ENCODE data around the gene NWD2.
"Not testable (repeated sequence)": the region's sequence is repeated elsewhere in the genome, so short reads cannot be mapped to it uniquely, and the experiment has no call there.

NWD2 gene

DNA sequence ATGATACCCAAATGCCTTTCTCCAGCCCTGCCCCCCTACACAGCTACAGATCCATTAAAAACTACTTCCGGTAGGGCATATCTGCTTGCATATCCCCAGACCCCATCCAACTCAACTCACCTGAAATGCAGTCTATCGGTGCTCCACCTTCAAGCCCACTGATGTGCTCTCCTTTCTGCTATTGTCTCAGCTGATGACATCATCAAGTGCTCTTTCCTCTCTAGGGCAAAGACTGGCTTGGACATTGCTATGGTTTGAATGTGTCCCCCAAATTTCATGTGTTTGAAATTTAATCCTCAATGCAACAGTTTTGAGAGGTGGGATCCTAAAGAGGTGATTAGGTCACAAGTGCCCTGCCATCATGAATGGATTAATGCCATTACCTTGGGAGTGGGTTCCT is 229.3 kb downstream of the NWD2 start:
- DNase-seq, result no peak

DNA sequence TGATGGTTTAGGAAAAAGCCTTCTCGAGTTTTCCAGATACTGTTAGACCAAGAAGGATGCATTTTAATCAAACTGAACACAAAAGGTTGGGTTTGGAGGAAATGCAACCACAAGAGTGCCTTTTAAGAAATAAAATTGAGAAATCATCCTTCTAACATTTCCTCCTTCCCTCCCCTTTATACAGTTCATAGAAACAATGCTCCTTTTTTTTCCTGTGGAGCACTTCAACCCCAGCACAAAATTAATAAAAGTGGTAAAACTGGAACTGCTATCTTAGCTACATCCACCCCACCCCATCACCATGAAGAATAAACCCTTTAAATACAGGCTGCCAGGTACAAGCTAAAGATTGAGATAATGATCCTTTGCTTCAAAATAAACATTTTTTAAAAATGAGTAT is 230.5 kb downstream of the NWD2 start:
- DNase-seq, result peak in 1 of 2 donors; percentile 10

DNA sequence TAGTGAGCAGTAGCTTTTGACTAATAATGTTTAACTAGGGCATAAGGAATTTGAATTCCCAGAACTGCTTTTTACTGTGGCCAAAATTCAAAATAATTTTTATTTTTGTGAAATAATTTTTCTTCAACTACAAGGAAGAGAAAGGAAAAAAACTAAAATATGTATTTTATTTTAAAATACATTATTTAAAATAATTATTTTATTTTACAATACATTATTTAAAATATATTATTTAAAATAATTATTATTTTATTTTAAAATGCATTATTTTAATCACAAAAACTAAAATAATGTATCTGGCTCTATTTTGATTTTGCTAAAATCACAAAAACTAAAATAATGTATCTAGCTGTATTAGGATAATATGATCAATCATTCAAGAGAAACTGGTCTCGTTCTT is 231.2 kb downstream of the NWD2 start:
- DNase-seq, result no peak

DNA sequence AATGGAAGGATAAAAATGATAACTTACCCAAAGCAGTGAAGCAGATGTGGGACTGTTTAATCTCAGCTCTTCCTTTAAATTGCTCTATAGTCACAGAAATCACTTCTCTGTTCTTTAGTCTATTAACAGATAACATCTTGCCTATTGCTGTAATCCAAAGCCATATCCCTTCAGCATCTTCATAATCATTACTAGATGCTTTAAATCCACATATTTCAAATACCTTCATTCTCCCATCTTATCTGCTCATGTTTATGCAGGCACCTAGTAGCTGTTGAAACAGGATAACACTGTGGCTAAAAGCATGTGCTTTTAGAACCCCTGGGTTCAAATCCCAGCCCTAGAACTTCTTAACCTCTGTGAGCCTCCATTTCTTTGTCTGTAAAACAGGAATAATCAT is 231.7 kb downstream of the NWD2 start:
- no peak for DNase-seq

DNA sequence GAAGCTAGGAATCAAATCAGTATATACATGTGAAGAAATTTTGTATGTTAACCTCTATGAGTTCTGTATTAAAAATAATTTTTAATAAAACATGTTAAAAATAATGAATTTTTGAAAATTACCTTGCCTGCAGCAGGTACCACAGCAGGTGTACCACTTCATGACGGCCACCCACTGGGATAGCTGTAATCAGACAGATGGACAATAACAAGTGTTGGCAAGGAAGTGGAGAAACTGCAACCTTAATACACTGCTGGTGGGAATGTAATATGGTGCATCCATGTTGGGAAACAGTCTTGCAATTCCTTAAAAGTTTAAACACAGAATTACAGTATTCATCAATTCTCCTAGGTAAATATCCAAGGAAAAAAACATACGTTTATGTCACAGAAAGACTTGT is 232.1 kb downstream of the NWD2 start:
- no peak for DNase-seq

DNA sequence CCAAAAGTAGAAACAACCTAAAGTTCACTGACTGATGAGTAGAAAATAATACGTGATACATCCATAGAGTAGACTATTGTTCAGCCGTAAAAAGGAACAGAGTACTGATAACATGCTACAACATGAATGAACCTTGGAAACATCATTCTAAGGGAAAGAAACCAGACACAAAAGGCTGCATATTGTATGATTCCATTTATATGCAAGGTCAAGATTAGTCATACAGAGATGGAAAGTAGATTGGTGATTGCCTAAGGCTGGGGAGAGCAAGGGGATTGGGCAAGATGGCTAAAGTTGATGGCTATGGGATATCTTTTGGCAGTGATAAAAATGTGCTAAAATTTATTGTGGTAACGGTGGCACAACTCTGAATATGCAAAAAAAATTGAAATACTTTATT is 232.6 kb downstream of the NWD2 start:
- peak in 1 of 2 donors; percentile 40 for DNase-seq

DNA sequence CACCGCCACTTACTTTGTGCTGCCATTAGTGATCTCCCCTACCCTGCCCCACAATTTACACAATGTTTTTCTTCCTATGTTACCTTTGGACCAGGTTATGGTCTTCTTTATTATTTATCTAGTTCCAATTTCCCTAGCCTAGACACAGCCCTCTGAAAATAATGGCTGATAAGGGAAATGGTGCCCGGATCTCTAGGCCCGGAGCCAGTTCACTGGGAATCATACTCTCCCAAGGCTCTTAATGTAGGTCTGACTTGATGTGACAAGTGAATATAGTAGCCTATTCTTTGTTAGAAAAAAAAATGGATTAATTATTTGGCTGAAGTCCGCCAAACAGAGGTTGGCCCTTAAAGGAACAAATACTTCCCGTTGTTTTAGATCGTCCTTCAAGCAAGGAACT is 233.6 kb downstream of the NWD2 start:
- DNase-seq, result no peak

DNA sequence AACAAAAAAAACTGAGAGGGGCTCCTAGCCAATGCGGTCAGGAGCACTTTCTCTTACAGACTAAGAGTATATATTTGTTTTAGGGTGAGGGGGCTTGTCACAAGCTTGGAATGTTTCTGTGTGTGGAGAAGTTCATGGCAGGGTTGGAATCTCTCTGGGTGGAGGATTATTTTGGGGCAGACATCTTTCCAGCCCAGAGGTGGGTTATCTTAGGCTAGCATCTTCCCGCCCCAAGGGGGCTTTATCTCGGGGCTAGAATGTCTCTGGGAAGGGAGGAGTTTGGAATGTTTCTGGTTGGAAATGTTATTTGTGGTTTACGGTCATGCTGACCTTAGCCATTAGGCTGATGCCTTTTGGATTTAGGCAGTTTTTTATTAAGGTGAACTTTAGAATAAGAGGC is 236.0 kb downstream of the NWD2 start:
- DNase-seq, result no peak

DNA sequence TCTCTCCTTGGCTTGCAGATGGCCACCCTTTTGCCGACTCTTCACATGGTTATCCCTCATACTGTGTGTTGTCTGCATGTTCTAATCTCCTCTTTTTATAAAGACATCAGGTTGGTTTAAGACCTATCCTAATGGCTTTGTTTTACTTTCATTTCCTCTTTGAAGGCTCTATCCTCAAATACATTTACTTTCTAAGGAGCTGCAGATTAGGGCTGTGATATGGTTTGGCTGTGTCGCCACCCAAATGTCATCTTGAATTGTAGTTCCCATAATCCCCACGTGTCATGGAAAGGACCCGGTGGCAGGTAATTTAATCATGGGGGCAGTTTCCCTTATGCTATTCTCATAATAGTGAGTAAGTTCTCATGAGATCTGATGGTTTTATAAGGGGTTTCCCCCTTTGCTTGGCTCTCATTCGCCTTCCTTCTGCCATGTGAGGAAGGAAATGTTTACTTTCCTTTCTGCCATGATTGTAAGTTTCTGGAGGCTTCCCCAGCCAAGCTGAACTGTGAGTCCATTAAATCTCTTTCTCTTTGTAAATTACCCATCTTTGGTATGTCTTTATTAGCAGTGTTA is 237.1 kb downstream of the NWD2 start:
- DNase-seq, result peak; percentile 10 to 27

DNA sequence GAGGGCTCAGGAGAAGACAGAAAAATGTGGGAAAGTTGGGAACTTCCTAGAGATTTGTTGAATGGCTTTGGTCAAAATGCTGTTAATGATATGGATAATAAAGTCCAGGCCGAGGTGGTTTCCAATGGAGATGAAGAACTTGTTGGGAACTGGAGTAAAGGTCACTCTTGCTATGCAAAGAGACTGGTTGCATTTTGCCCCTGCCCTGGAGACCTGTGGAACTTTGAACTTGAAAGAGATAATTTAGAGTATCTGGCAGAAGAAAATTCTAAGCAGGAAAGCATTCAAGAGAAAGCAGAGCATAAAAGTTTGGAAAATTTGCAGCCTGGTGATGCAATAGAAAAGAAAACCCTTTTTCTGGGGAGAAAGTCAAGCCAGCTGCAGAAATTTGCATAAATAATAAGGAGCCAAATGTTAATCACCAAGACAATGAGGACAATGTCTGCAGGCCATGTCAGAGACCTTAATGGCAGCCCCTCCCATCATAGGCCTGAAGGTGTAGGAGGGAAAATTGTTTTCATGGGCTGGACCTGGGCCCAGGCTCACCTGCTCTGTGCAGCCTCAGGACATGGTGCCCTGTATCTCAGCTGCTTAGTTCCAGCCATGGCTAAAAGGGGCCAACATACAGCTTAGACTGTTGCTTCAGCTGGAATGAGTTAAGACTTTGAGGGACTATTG is 237.8 kb downstream of the NWD2 start:
- DNase-seq, result no peak

DNA sequence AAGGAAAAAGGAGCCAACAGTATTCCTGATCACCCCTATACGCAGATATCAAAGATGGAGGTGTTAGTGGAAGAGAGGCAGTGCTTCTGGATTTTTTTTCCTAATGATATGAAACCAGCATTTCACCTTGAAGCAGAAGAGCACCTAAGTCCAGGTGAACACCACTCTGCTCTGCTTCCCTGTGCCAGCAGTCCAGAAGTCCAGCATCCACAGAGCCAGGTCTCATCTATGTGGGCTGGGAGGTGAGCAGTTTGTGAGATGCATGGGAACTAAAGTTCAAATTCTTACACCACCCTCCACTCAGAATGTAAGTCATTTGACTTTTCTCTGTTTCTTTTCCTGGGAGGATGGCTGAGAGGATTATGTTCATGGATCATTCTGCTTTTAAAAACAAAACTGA is 239.1 kb downstream of the NWD2 start:
- DNase-seq, result no peak

DNA sequence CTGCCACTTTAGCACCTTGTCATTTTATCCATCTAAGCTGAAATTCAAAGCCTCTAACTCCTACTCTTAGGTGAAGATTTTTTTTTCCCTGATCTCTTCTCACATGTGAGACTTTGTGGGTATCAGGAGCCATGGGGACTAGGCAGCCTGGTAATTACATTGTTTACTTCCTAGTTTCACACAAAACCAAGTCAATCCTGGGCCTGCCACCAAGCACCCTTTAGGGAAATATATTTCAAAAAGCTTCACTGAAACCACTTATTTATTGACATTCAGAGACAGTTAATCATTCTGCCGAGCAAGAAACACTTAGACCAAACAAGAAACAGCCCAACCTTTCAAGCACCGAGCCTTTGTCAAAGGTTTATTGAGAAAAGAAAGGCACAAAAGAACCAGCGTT is 241.6 kb downstream of the NWD2 start:
- no peak for DNase-seq

DNA sequence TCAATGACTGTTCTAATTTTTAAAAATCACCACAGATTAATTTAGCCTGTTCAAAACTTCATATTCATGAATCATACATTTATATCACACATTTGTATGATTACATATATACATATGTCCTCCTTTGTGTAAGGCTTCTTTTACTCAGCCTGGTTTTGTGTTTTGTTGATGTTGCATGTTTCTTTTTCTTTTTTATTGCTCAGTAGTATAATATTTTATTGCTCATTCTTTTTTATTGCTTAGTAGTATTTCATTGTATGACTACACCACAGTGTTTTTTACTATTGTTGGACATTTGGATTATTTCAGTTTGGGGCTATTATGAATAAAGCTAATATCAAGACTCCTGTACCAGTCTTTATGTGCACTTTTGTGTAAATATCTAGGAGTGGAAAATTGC is 243.1 kb downstream of the NWD2 start:
- no peak for DNase-seq

DNA sequence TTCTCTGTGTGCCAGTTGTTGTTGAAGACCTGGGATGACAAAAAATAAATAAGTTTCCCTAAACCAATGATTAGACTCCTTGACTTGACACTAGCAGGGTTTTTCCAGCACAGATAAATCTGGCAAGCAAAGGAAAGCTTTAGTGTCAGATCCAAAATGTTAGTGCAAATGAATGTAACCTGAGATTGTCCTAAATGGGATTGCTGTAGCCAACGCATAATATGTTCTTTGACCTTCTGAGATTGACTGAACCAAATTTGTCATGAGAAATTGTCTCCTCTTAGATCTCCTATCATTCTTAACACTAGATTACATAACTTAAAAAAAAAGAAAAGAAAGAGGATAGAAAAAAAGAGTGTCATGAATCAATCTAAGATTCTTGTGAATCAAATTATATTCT is 245.2 kb downstream of the NWD2 start:
- no peak for DNase-seq

DNA sequence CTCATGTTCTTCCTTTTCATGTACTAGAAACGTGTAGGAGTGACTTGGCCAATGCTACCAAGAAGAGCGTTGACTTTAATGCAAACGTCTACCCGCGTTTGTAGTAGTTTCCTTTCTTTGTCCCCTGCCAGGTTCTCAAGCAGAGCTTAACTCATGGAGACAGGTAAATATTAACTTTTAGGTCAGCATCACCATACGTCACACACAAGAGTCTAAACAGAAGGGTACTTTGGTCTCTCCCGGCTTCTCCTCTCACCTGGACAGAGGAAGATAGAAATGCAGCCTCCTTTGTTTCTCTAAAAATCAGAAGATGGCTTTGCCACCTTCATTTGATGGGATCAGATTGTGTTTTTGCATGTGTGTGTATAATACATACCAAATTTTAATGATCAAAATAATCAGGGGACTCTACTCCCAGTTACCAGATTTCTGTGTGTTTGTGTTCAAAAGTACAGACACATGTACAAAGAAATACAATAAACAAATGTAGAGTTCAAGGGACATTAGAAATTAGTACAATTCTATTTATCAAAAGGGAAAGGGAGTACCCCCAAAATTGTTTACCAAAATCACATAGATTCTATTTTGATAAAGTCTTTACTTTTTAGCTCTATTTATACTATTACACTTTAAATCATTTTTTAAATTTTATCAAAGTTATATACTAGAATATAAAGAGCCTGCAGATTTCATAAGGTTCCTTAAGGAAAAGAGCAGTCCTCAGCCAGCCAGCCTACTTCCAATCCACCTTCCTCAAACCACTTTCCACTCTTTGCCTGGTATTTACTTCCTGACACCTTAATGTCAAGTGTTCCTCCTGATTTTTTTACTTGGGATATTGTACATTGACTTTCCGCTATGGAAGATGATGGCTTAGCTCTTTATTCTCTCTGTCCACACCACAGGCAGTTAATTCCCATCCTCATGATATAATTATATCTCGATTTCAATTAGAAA is 246.1 kb downstream of the NWD2 start:
- DNase-seq, result no peak

DNA sequence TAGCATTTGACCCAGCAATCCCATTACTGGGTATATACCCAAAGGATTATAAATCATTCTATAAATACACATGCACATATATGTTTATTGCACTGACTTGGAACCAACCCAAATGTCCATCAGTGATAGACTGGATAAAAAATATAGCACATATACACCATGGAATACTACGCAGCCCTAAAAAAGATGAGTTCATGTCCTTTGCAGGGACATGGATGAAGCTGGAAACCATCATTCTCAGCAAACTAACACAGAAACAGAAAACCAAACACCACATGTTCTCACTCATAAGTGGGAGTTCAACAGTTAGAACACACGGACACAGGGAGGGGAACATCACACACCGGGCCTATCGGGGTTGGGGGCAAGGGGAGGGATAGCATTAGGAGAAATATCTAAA is 250.8 kb downstream of the NWD2 start:
- DNase-seq, result not testable (repeated sequence)
